ENCODE results near the gene COL13A1. TPM values are rescaled to one million over a fixed set of nuclear protein-coding genes. Genes with fewer than 3 reads are reported as not detected.
A peak's percentile ranks its signal among the peaks of the same experiment; 100 is the strongest.

COL13A1 gene
- total and polyA plus RNA-seq, 2 donors, result 0.19 to 0.96 TPM

- H3K27ac ChIP-seq (ENCODE audit: low read depth in 1 of 2, low read length in 1 of 2), result no peak overlapping the region
- H3K27me3 ChIP-seq (ENCODE audit: control insufficient read depth in 2 of 2, insufficient read depth in 1 of 2, low read length in 1 of 2), result no peaks in the 10 kb centered on the region
- WGBS, result 93% methylated on average over 7 of the region's 7 CpGs
- H3K9me3 ChIP-seq (ENCODE audit: control insufficient read depth in 2 of 2, insufficient read depth in 1 of 2, low read length in 1 of 2), result no peaks in the 10 kb centered on the region
- H3K4me1 ChIP-seq (ENCODE audit: control insufficient read depth in 2 of 2, insufficient read depth in 2 of 2, low read length in 2 of 2), result peaks cover 0 to 4% of the 10 kb centered on the region in 2 donors
- DNase-seq (ENCODE audit: low read depth in 6 of 9, low spot score in 9 of 9), result no peak
- H3K4me3 ChIP-seq (ENCODE audit: low read length in 2 of 2), result no peak overlapping the region
- no peaks in the 10 kb centered on the region for H3K36me3 ChIP-seq (ENCODE audit: control insufficient read depth in 2 of 2, insufficient read depth in 2 of 2, low read length in 1 of 2)
Measured at GRCh38 chr10:69957241-69957885, 155.7 kb downstream of the COL13A1 start.

DNA sequence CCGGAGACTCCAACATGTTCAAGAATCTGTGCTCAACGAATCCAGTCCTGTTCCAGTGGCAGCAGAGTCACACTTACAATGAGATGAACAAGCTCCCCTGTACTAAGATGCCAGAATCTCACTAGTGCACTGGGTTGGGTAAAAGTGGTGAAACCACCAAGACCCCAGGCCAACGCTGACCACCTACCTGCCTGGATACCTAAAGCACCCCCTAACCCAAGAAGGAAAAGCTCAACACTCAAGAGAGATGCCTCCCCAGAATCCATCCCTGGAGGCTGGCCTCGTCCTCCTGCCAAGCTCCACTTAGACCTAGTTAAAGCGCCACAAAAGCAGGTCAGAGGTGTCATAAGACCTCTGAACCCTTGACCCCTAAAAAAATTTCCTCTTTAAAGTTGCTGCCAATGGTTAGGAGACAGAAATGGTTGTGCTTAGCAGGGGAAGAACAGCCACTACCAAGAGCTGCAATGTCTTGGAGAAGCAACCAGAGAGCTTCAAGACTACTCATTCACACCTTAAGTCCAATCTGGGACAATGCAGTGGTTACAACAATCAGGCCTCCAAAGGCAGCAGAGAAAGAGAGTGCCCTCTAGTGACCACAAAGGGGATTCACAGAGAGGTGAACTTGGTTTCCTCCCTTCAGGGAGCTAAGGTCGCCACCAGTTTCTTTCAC, 156.3 kb downstream of the COL13A1 start:
- Histone ChIP-seq H3K27me3 (ENCODE audit: control insufficient read depth in 2 of 2, insufficient read depth in 1 of 2, low read length in 1 of 2) (no peaks in the 10 kb centered on the region), H3K27ac (ENCODE audit: low read depth in 1 of 2, low read length in 1 of 2) (no peak overlapping the region), H3K36me3 (ENCODE audit: control insufficient read depth in 2 of 2, insufficient read depth in 2 of 2, low read length in 1 of 2) (no peaks in the 10 kb centered on the region), H3K4me1 (ENCODE audit: control insufficient read depth in 2 of 2, insufficient read depth in 2 of 2, low read length in 2 of 2) (peaks cover 0 to 3% of the 10 kb centered on the region in 2 donors), H3K4me3 (ENCODE audit: low read length in 2 of 2) (no peak overlapping the region), H3K9me3 (ENCODE audit: control insufficient read depth in 2 of 2, insufficient read depth in 1 of 2, low read length in 1 of 2) (no peaks in the 10 kb centered on the region)
- WGBS, result 95% methylated on average over 6 of the region's 6 CpGs
- DNase-seq (ENCODE audit: low read depth in 6 of 9, low spot score in 9 of 9), result peak in 7 of 9 donors; percentile 20 to 64 (median 28)

- Histone ChIP-seq H3K9me3 (ENCODE audit: control insufficient read depth in 2 of 2, insufficient read depth in 1 of 2, low read length in 1 of 2) (no peaks in the 10 kb centered on the region), H3K4me1 (ENCODE audit: control insufficient read depth in 2 of 2, insufficient read depth in 2 of 2, low read length in 2 of 2) (peaks cover 0 to 2% of the 10 kb centered on the region in 2 donors), H3K36me3 (ENCODE audit: control insufficient read depth in 2 of 2, insufficient read depth in 2 of 2, low read length in 1 of 2) (no peaks in the 10 kb centered on the region), H3K27me3 (ENCODE audit: control insufficient read depth in 2 of 2, insufficient read depth in 1 of 2, low read length in 1 of 2) (no peaks in the 10 kb centered on the region), H3K4me3 (ENCODE audit: low read length in 2 of 2) (no peak overlapping the region), H3K27ac (ENCODE audit: low read depth in 1 of 2, low read length in 1 of 2) (no peak overlapping the region)
- no peak for DNase-seq (ENCODE audit: low read depth in 6 of 9, low spot score in 9 of 9)
Measured at GRCh38 chr10:69958556-69958902, 156.8 kb downstream of the COL13A1 start.

DNA sequence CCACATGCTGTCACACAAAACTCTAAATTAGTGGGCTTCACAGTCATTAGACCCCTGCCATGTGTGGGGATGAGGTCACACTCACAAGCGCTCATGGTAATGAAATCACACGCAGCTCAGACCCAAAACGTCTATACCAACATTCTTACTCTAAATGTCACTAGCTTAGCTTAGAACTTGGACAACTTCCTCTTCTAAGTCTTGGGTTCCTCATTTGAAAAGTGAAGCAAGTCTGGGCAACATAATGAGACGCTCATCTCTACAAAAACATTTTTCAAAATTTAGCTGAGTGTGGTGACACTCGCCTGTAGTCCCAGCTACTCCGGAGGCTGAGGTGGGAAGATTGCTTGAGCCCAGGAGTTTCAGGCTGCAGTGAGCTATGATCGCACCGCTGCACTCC, 158.2 kb downstream of the COL13A1 start:
- no peak overlapping the region for H3K27ac ChIP-seq (ENCODE audit: low read depth in 1 of 2, low read length in 1 of 2)
- WGBS, result 25% methylated on average over 8 of the region's 8 CpGs
- H3K4me3 ChIP-seq (ENCODE audit: low read length in 2 of 2), result no peak overlapping the region
- DNase-seq (ENCODE audit: low read depth in 6 of 9, low spot score in 9 of 9), result peak in 1 of 9 donors; percentile 15
- no peaks in the 10 kb centered on the region for H3K36me3 ChIP-seq (ENCODE audit: control insufficient read depth in 2 of 2, insufficient read depth in 2 of 2, low read length in 1 of 2)
- H3K4me1 ChIP-seq (ENCODE audit: control insufficient read depth in 2 of 2, insufficient read depth in 2 of 2, low read length in 2 of 2), result peaks cover 0 to 2% of the 10 kb centered on the region in 2 donors
- no peaks in the 10 kb centered on the region for H3K9me3 ChIP-seq (ENCODE audit: control insufficient read depth in 2 of 2, insufficient read depth in 1 of 2, low read length in 1 of 2)
- no peaks in the 10 kb centered on the region for H3K27me3 ChIP-seq (ENCODE audit: control insufficient read depth in 2 of 2, insufficient read depth in 1 of 2, low read length in 1 of 2)

DNA sequence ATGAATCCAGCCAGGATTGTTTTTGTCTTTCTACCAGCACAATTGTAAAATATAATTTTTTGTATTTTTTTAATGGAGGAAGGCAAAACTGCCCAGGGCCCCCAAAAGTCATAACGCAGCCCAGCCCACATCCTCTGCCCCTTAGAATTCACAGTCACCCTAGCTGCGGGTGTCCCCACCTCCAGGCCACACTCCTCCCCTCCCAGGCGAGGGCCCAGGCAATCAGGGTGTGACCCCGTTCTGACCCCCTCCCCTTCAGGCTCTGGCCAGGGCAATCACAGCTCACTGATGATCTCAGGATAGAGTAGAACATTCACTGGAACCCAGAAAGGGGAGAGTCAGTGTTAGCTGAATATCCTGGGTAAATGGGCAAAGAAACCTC, 158.9 kb downstream of the COL13A1 start:
- Histone ChIP-seq H3K27me3 (ENCODE audit: control insufficient read depth in 2 of 2, insufficient read depth in 1 of 2, low read length in 1 of 2) (no peaks in the 10 kb centered on the region), H3K27ac (ENCODE audit: low read depth in 1 of 2, low read length in 1 of 2) (no peak overlapping the region), H3K36me3 (ENCODE audit: control insufficient read depth in 2 of 2, insufficient read depth in 2 of 2, low read length in 1 of 2) (no peaks in the 10 kb centered on the region), H3K9me3 (ENCODE audit: control insufficient read depth in 2 of 2, insufficient read depth in 1 of 2, low read length in 1 of 2) (no peaks in the 10 kb centered on the region), H3K4me1 (ENCODE audit: control insufficient read depth in 2 of 2, insufficient read depth in 2 of 2, low read length in 2 of 2) (peaks cover 0 to 2% of the 10 kb centered on the region in 2 donors), H3K4me3 (ENCODE audit: low read length in 2 of 2) (no peak overlapping the region)
- 95% methylated on average over 4 of the region's 4 CpGs for WGBS
- DNase-seq (ENCODE audit: low read depth in 6 of 9, low spot score in 9 of 9), result no peak

DNA sequence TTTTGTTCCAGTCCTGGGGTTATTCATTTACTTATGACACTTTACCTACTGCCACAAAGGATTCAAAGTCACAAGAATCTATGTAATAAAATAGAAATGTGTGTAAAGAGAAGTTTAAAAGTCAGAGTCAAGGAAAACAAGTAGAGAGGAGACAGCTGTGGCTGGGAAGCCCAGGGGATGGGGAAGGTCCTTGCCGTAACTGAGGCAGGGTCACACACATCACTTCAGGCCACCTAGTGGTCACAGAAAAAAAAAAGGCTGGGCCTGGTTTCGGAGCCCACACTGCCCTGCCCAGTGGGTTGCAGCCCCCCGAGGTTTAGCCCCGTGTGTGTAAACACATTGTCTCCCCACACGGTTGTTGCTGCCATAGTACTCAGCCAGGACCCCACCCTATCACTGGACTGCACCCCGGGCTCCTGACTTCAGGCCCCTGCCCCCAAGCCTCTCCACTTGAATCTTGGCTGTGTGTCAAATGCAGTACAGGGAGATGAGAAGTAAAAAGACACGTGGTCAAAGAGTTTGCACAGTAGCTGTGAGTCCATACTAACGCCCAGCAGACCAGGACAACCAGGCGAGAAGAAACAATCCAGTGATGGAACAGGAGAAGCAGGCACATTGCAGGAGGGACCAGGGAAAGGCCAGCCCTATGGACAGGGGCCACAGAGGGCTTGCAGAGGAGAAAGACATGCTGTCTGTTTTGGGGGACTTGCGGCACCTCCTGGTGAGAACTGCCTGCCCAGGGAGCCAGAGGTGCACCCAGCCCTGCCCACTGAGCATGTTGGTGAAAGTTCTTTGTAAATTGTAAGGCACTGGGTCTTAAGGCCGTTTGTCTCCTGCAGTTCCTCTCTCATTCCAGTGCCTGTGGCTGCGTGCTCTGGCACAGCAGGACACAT, 159.5 kb downstream of the COL13A1 start:
- WGBS, result 77% methylated on average over 12 of the region's 12 CpGs
- H3K27ac ChIP-seq (ENCODE audit: low read depth in 1 of 2, low read length in 1 of 2), result no peak overlapping the region

DNA sequence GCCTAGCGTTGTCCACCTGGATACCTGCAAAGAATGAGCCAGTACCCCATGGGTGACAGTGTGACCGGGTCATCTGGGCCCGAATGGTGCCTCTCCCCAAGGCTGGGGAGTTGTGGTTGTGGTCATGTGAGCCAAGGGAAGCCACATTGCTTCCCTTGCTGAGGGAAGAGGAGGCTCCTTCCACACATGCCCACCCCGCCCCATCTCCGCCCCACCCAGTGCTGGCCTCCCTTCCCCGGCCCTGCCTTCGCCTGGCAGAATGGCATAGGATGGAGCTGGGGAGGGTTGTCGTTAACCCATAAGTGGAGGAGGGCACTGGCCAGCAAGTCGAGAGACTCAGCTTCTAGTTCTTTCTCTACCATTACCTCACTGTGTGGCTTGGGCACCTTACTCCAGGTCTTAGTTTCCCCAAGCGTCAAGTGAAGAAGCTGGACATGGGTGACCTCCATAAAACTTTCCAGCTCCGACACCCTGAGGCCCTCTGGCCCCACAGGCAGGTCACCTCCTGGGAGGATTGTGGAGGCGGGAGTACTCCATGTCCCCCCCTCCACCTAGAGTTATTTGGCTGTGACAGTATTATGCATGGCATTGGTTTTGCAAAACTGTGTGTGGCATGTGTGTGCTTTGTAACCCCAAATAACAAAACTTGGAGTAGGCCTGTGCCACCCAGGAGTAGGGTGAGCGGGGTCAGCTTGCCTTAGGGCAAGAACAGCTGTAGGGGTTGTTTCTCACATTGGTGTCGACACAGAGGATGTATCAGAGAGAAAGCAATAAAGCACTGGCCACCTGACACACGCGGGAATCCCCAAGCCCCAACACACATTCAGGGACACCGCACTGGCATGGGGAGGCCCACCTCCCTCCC, 160.4 kb downstream of the COL13A1 start:
- Histone ChIP-seq H3K36me3 (ENCODE audit: control insufficient read depth in 2 of 2, insufficient read depth in 2 of 2, low read length in 1 of 2) (no peaks in the 10 kb centered on the region), H3K27ac (ENCODE audit: low read depth in 1 of 2, low read length in 1 of 2) (no peak overlapping the region), H3K27me3 (ENCODE audit: control insufficient read depth in 2 of 2, insufficient read depth in 1 of 2, low read length in 1 of 2) (no peaks in the 10 kb centered on the region), H3K4me1 (ENCODE audit: control insufficient read depth in 2 of 2, insufficient read depth in 2 of 2, low read length in 2 of 2) (peaks cover 0 to 2% of the 10 kb centered on the region in 2 donors), H3K9me3 (ENCODE audit: control insufficient read depth in 2 of 2, insufficient read depth in 1 of 2, low read length in 1 of 2) (no peaks in the 10 kb centered on the region), H3K4me3 (ENCODE audit: low read length in 2 of 2) (no peak overlapping the region)
- WGBS, result 74% methylated on average over 17 of the region's 17 CpGs
- DNase-seq (ENCODE audit: low read depth in 6 of 9, low spot score in 9 of 9), result no peak

More for the DNA sequence above, 159.5 kb downstream of the COL13A1 start:
- Histone ChIP-seq H3K9me3 (ENCODE audit: control insufficient read depth in 2 of 2, insufficient read depth in 1 of 2, low read length in 1 of 2) (no peaks in the 10 kb centered on the region), H3K4me1 (ENCODE audit: control insufficient read depth in 2 of 2, insufficient read depth in 2 of 2, low read length in 2 of 2) (peaks cover 0 to 2% of the 10 kb centered on the region in 2 donors), H3K27me3 (ENCODE audit: control insufficient read depth in 2 of 2, insufficient read depth in 1 of 2, low read length in 1 of 2) (no peaks in the 10 kb centered on the region), H3K4me3 (ENCODE audit: low read length in 2 of 2) (no peak overlapping the region), H3K36me3 (ENCODE audit: control insufficient read depth in 2 of 2, insufficient read depth in 2 of 2, low read length in 1 of 2) (no peaks in the 10 kb centered on the region)
- DNase-seq (ENCODE audit: low read depth in 6 of 9, low spot score in 9 of 9), result no peak

DNA sequence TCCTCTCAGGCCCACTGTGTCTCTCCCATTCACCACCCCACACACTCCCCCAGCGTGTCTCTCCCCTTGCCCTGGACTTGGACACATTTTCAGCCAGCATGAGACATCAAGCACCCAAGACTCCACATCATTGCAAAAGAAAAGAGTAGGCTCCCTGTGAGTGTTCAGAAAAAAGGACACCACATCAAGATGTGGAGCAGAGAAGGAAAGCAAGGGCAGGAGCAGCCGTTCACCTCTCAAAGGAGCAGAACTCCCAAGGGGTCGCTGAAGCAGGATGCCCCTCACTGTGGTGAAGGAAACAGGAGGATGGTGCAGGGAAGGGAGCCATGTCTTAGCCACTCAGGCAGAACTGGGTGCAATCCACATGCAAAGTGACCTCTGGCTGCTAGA, 161.0 kb downstream of the COL13A1 start:
- H3K27me3 ChIP-seq (ENCODE audit: control insufficient read depth in 2 of 2, insufficient read depth in 1 of 2, low read length in 1 of 2), result no peaks in the 10 kb centered on the region
- H3K9me3 ChIP-seq (ENCODE audit: control insufficient read depth in 2 of 2, insufficient read depth in 1 of 2, low read length in 1 of 2), result no peaks in the 10 kb centered on the region
- no peak overlapping the region for H3K27ac ChIP-seq (ENCODE audit: low read depth in 1 of 2, low read length in 1 of 2)
- no peak overlapping the region for H3K4me3 ChIP-seq (ENCODE audit: low read length in 2 of 2)
- WGBS, result 89% methylated on average over 3 of the region's 3 CpGs
- peaks cover 0 to 2% of the 10 kb centered on the region in 2 donors for H3K4me1 ChIP-seq (ENCODE audit: control insufficient read depth in 2 of 2, insufficient read depth in 2 of 2, low read length in 2 of 2)
- no peaks in the 10 kb centered on the region for H3K36me3 ChIP-seq (ENCODE audit: control insufficient read depth in 2 of 2, insufficient read depth in 2 of 2, low read length in 1 of 2)
- no peak for DNase-seq (ENCODE audit: low read depth in 6 of 9, low spot score in 9 of 9)

Measured in thymus (tissue), 11 donors.